ENCODE measurements around the gene HSD17B1. TPM values are rescaled to one million over a fixed set of nuclear protein-coding genes. Genes with fewer than 3 reads are reported as not detected.

HSD17B1 gene
- total RNA-seq, 1 experiment from 2014 or later: 1.0 TPM

DNA sequence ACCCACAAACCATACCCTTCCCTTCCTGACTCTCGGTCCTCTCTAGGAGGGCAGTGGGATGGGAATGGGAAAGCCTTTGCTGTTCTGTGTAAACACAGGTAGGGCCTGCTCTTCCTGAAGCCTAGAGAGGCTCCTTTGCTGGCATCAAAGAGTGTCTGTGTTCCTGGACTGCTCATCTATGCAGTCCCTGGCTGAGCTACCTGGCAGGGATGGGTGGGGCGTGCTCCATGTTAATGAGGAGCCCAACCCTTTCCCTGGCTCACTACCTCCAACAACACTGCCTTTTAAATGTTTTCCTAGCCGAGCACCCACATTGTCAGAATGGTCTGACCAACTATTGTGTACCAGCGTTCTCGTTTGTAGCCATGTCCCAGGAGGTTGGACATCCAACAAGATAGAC is 43.3 kb upstream of the HSD17B1 start:
- no peak for DNase-seq
- intact Hi-C loops (cut with micrococcal nuclease; ENCODE audit: unreplicated experiment): no loop called here
- TF ChIP-seq, protein P1, sequence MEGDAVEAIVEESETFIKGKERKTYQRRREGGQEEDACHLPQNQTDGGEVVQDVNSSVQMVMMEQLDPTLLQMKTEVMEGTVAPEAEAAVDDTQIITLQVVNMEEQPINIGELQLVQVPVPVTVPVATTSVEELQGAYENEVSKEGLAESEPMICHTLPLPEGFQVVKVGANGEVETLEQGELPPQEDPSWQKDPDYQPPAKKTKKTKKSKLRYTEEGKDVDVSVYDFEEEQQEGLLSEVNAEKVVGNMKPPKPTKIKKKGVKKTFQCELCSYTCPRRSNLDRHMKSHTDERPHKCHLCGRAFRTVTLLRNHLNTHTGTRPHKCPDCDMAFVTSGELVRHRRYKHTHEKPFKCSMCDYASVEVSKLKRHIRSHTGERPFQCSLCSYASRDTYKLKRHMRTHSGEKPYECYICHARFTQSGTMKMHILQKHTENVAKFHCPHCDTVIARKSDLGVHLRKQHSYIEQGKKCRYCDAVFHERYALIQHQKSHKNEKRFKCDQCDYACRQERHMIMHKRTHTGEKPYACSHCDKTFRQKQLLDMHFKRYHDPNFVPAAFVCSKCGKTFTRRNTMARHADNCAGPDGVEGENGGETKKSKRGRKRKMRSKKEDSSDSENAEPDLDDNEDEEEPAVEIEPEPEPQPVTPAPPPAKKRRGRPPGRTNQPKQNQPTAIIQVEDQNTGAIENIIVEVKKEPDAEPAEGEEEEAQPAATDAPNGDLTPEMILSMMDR (IDR thresholded peaks at IDR 0.05; ENCODE audit: unreplicated experiment): no peak
- H3K4me3 Mint-ChIP-seq (ENCODE audit: low read depth, unreplicated experiment): no peak overlapping the region
- no peaks in the 10 kb centered on the region for H3K9me3 Mint-ChIP-seq (ENCODE audit: low read depth, unreplicated experiment)
- BruUV-seq (replicated peaks): no TSS peak
- H3K27ac Mint-ChIP-seq (ENCODE audit: unreplicated experiment): no peak overlapping the region
- no peaks in the 10 kb centered on the region for H3K27me3 Mint-ChIP-seq (ENCODE audit: unreplicated experiment)
- peaks cover 75% of the 10 kb centered on the region for H3K36me3 Mint-ChIP-seq (ENCODE audit: insufficient read depth, unreplicated experiment)
- no peaks in the 10 kb centered on the region for H3K4me1 Mint-ChIP-seq (ENCODE audit: low read depth, unreplicated experiment)
- CTCF ChIA-PET: interaction anchor here (1.2 kb wide), 1 partner anchor 18 kb away, joined by 4 read pairs; no protein-coding TSS in a partner anchor

DNA sequence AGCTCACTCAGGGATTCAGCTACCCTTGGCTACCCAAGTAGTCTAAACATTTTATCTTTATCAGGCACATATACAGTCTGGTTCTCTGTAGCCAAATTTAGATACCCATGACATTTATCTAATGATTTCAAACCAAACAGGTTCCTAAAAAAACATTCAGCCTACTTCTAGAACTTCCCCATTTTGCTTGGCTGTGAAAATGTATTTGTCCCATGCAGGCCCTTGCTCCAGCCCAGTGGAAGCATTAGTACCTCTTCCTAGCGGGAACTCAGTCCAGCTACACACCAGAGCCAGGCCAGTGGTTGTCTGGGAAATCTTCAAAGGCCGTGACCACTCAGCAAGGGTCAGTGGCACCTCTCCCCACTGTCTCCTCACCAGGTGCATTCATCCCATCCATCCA is 42.9 kb upstream of the HSD17B1 start:
- H3K27me3 Mint-ChIP-seq (ENCODE audit: unreplicated experiment): no peaks in the 10 kb centered on the region
- DNase-seq: no peak
- H3K4me3 Mint-ChIP-seq (ENCODE audit: low read depth, unreplicated experiment): no peak overlapping the region
- TF ChIP-seq, protein P1 (IDR thresholded peaks at IDR 0.05; ENCODE audit: unreplicated experiment): no peak
- no peaks in the 10 kb centered on the region for H3K9me3 Mint-ChIP-seq (ENCODE audit: low read depth, unreplicated experiment)
- peaks cover 79% of the 10 kb centered on the region for H3K36me3 Mint-ChIP-seq (ENCODE audit: insufficient read depth, unreplicated experiment)
- H3K27ac Mint-ChIP-seq (ENCODE audit: unreplicated experiment): peak overlapping the region; percentile 50
- CTCF ChIA-PET: no interaction called here
- intact Hi-C loops (cut with micrococcal nuclease; ENCODE audit: unreplicated experiment): no loop called here
- no TSS peak for BruUV-seq (replicated peaks)
- no peaks in the 10 kb centered on the region for H3K4me1 Mint-ChIP-seq (ENCODE audit: low read depth, unreplicated experiment)

DNA sequence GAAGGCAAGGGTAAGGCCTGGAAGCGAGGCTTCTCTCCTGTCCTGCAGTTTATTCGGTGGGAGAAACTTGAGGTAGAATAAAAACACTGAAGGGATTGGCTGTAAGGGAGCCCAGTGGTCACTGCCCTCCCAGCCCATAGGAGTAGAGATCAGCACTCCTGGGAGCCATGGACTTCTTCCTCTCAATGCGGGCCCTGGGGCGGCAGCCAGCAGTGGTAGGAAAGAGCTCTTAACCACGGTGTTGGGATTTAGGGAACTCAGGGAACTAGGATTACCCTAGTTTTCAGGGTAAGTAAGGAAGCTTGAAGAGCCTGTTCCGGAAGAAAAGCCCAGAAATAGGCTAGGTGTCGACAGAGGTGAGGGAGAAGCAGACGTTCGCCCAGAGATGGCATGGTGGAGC is 40.5 kb upstream of the HSD17B1 start:
- no peaks in the 10 kb centered on the region for H3K9me3 Mint-ChIP-seq (ENCODE audit: low read depth, unreplicated experiment)

DNA sequence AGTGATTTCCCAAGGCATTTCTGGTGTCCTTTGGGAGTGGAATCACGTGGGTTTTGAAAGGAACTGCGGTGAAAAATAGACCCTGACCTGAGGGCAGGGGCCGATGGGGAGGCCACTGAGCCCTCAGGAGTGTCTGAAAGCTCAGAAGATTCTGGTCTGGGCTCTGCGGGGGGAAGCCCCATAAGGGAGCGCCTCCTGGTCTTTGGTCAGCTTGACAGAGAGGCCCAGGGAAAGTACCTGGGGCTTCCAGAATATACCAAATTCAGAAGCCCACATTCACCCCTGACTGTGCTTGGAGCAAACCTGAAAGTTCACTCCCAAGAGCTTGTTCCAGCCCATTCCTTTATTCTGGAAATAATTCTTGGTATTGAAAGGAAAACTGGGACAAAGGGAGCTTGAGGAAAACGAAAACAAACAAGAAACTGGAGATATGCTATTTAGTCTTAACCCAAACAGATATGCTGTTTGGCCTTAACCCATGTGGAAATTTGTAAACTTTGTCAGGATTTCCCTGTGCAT is 39.9 kb upstream of the HSD17B1 start:
- Mint-ChIP-seq H3K4me1 (ENCODE audit: low read depth, unreplicated experiment) (peaks cover 7% of the 10 kb centered on the region), H3K27me3 (ENCODE audit: unreplicated experiment) (no peaks in the 10 kb centered on the region), H3K27ac (ENCODE audit: unreplicated experiment) (no peak overlapping the region), H3K36me3 (ENCODE audit: insufficient read depth, unreplicated experiment) (peaks cover 79% of the 10 kb centered on the region), H3K9me3 (ENCODE audit: low read depth, unreplicated experiment) (no peaks in the 10 kb centered on the region), H3K4me3 (ENCODE audit: low read depth, unreplicated experiment) (no peak overlapping the region)
- CTCF ChIA-PET: interaction anchor here (0.6 kb wide), 1 partner anchor 19 kb away, joined by 3 read pairs; no protein-coding TSS in a partner anchor
- intact Hi-C loops (cut with micrococcal nuclease; ENCODE audit: unreplicated experiment): no loop called here
- TF ChIP-seq, protein P1 (IDR thresholded peaks at IDR 0.05; ENCODE audit: unreplicated experiment): no peak
- BruUV-seq (replicated peaks): no TSS peak
- DNase-seq: no peak

More for the DNA sequence above, 40.5 kb upstream of the HSD17B1 start:
- Mint-ChIP-seq H3K4me1 (ENCODE audit: low read depth, unreplicated experiment) (peaks cover 2% of the 10 kb centered on the region), H3K27me3 (ENCODE audit: unreplicated experiment) (no peaks in the 10 kb centered on the region), H3K4me3 (ENCODE audit: low read depth, unreplicated experiment) (no peak overlapping the region), H3K27ac (ENCODE audit: unreplicated experiment) (no peak overlapping the region), H3K36me3 (ENCODE audit: insufficient read depth, unreplicated experiment) (peaks cover 79% of the 10 kb centered on the region)
- intact Hi-C loops (cut with micrococcal nuclease; ENCODE audit: unreplicated experiment): no loop called here
- no peak for DNase-seq
- TF ChIP-seq, protein P1 (IDR thresholded peaks at IDR 0.05; ENCODE audit: unreplicated experiment): no peak
- CTCF ChIA-PET: interaction anchor here (0.6 kb wide), 1 partner anchor 19 kb away, joined by 3 read pairs; no protein-coding TSS in a partner anchor
- BruUV-seq (replicated peaks): no TSS peak
